ENCODE data around the gene BUB1.

GRCh38 chr2:110713513-110714362 is 35.9 kb upstream of the BUB1 start:
- no peak for TF ChIP-seq RAD21 (IDR thresholded peaks at IDR 0.05; ENCODE audit: low read depth)
- no peak for TF ChIP-seq MAX (IDR thresholded peaks at IDR 0.05)
- TF ChIP-seq TAF1 (IDR thresholded peaks at IDR 0.05; ENCODE audit: low read depth) = no peak
- TF ChIP-seq NFIC (IDR thresholded peaks at IDR 0.05) = no peak
- TF ChIP-seq FOXM1 (IDR thresholded peaks at IDR 0.05; ENCODE audit: borderline replicate concordance, low read depth) = no peak
- no peak for TF ChIP-seq EP300 (IDR thresholded peaks at IDR 0.05; ENCODE audit: borderline replicate concordance)
- no peak for TF ChIP-seq CREB1 (IDR thresholded peaks at IDR 0.05; ENCODE audit: low read depth)
- no peak for TF ChIP-seq ZBTB7A (IDR thresholded peaks at IDR 0.05; ENCODE audit: low read depth)
- TF ChIP-seq REST (IDR thresholded peaks at IDR 0.05; ENCODE audit: low read depth) = no peak
- TF ChIP-seq YY1 (IDR thresholded peaks at IDR 0.05; ENCODE audit: low read depth) = no peak
- TF ChIP-seq CEBPB (IDR thresholded peaks at IDR 0.05) = no peak
- TF ChIP-seq EGR1 (IDR thresholded peaks at IDR 0.05) = no peak
- TF ChIP-seq, protein P1, sequence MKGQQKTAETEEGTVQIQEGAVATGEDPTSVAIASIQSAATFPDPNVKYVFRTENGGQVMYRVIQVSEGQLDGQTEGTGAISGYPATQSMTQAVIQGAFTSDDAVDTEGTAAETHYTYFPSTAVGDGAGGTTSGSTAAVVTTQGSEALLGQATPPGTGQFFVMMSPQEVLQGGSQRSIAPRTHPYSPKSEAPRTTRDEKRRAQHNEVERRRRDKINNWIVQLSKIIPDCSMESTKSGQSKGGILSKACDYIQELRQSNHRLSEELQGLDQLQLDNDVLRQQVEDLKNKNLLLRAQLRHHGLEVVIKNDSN (IDR thresholded peaks at IDR 0.05) = no peak
- TF ChIP-seq TCF12 (IDR thresholded peaks at IDR 0.05; ENCODE audit: low read depth) = no peak
